Right lobe of liver (tissue), 6 donors: Measurements from ENCODE around the gene ANKAR. TPM values are rescaled to one million over a fixed set of nuclear protein-coding genes. Genes with fewer than 3 reads are reported as not detected.
"Not testable (repeated sequence)": the region's sequence is repeated elsewhere in the genome, so short reads cannot be mapped to it uniquely, and the experiment has no call there.

Source experiments
- ATAC-seq, 4 donors: fragments of 200-7000 bp; cut with Tn5 transposase; one replicate each; pipeline ENCODE4 v1.9.1; 2020; ENCODE audit warnings: mild to moderate bottlenecking in 4 of 4, moderate library complexity in 4 of 4
- DNase-seq, 3 donors: peaks; one replicate each; pipeline ENCODE4 v3.0.0-alpha.2; 2020
- H3K27ac ChIP-seq, 3 donors: fragments of 200-600 bp; one replicate each; pipeline ENCODE4 v1.8.0; 2022
- H3K27me3 ChIP-seq, 2 donors: fragments of 200-600 bp; one replicate each; pipeline ENCODE4 v1.8.0; 2022
- H3K36me3 ChIP-seq, 4 donors: fragments of 200-600 bp; sonication (generic) in 1 of 4; one replicate each; pipeline versions ENCODE4 v1.5.1 to v1.8.0; 2017 to 2022; ENCODE audit warnings: control low read depth in 1 of 4
- H3K4me1 ChIP-seq, 4 donors: fragments of 200-600 bp; sonication (generic) in 1 of 4; one replicate each; pipeline versions ENCODE4 v1.5.1 to v1.8.0; 2017 to 2022; ENCODE audit warnings: control low read depth in 1 of 4
- H3K4me3 ChIP-seq, 3 donors: fragments of 200-600 bp; one replicate each; pipeline ENCODE4 v1.8.0; 2022
- H3K9me3 ChIP-seq, 4 donors: fragments of 200-600 bp; sonication (generic) in 1 of 4; one replicate each; pipeline versions ENCODE4 v1.5.1 to v1.8.0; 2017 to 2022; ENCODE audit warnings: control low read depth in 1 of 4
- CTCF ChIP-seq, 4 donors: fragments of 200-600 bp in 3 of 4; fragments of 450-650 bp in 1 of 4; IDR thresholded peaks; one replicate each; pipeline versions ENCODE4 v1.5.1 to v1.8.0; 2016 to 2022; ENCODE audit warnings: antibody characterized with exemption in 4 of 4, mild to moderate bottlenecking in 2 of 4
- POLR2A ChIP-seq: fragments of 450-650 bp; IDR thresholded peaks from one replicate; pipeline ENCODE4 v1.6.1; 2017; ENCODE audit warnings: antibody characterized with exemption, mild to moderate bottlenecking
- WGBS: methylation state at CpG from one replicate; pipeline ENCODE4 v1.1.6; 2018; ENCODE audit warnings: low coverage, low lambda C conversion rate; ENCODE audit not compliant: insufficient coverage; ENCODE audit errors: missing lambda C conversion rate; 5-methylcytosine and 5-hydroxymethylcytosine counted together
- intact Hi-C, 2 donors: fragments of 100-400 bp; cut with DNase I; formaldehyde crosslinking; loops; one replicate each; pipeline versions ENCODE4 v1.11.2 to v1.14.1; 2022
- total RNA-seq, 6 experiments: library from RNA; depleted of rRNA in 2 of 6; stranded (reverse); fragments of >200 nt in 2 of 6; fragmentation: NEBNext Ultra II Directional in 3 of 6; extraction: Animal tissue kit (Norgen Biotek cat#: 25700) in 3 of 6; gene quantifications; one replicate each; pipeline versions ENCODE4 v1.1.0 to v1.2.4, GENCODE V29; 2016 to 2023
- donor health status: DM: no; HTN: yes; CAD: no.
- donor health status: DM: no; HTN: no; CAD: no.
- donor health status: DM: no; HTN: no; CAD: no.
- donor health status: DM: no; HTN: yes; CAD: no.
- donor health status: DM: no; HTN: yes; CAD: no.

The ANKAR gene
- total RNA-seq, 6 experiments from 2014 or later: 2.9 to 9.2 (median 4.8) TPM

DNA sequence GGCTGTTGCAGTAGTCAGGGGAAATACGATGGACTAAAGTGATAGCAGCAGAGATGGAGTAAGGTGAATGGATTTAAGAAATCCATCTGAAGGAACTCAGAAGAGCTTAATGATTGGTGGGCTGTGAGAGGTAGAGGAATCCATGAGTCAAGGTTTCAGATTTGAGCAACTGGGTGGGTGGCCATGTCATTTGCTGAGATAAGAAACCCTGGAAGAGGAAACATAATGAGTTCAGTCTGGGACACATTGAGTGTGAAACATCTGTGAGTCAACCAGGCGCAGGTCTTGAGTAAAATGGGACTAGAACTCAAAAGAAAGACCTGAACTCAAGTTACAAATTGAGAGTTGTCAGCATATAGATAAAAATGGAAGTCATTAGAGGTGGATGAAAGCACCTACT lies 32.9 kb upstream of the ANKAR start:
- WGBS: 86% methylated on average over 2 of the region's 2 CpGs
- Histone ChIP-seq H3K27me3 (no peaks in the 10 kb centered on the region), H3K9me3 (no peaks in the 10 kb centered on the region), H3K27ac (no peak overlapping the region), H3K4me1 (no peaks in the 10 kb centered on the region), H3K36me3 (no peaks in the 10 kb centered on the region), H3K4me3 (no peak overlapping the region)
- ATAC-seq (no peak), DNase-seq (no peak)
- intact Hi-C loops: no loop called here
- TF ChIP-seq POLR2A: no peak
- TF ChIP-seq CTCF (IDR thresholded peaks at IDR 0.05): no peak

DNA sequence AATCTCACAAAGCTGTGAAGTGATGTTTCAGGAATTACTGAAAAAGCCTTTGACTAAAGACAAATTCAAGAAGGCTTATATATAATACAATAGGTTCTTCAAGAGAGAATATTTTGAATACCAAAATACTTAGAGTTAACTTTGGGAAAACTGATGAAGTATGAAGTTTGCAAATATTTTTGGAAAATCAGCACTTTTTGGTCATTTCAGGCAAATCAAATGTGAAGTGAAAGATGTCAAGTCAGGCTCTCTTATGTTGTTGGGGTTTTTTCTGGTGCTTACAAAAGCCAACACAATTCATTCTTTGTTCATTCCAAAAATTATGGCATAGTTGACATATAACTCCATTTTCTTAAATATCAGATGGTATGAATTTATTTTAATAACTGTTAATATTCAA lies 27.9 kb upstream of the ANKAR start:
- H3K9me3 ChIP-seq: peaks cover 0 to 3% (median 0%) of the 10 kb centered on the region in 4 donors
- no peaks in the 10 kb centered on the region for H3K27me3 ChIP-seq
- ATAC-seq (no peak), DNase-seq (no peak)
- TF ChIP-seq POLR2A (no peak), CTCF (IDR thresholded peaks at IDR 0.05) (no peak)
- H3K4me3 ChIP-seq: no peak overlapping the region
- intact Hi-C loops: no loop called here
- no peaks in the 10 kb centered on the region for H3K36me3 ChIP-seq
- no peaks in the 10 kb centered on the region for H3K4me1 ChIP-seq
- H3K27ac ChIP-seq: no peak overlapping the region

GRCh38 chr2:189648846-189649509 lies 25.5 kb upstream of the ANKAR start:
- H3K4me1 ChIP-seq: no peaks in the 10 kb centered on the region
- no peak overlapping the region for H3K4me3 ChIP-seq
- H3K36me3 ChIP-seq: no peaks in the 10 kb centered on the region
- 60% methylated on average over 1 of the region's 1 CpG for WGBS
- no peaks in the 10 kb centered on the region for H3K27me3 ChIP-seq
- peaks cover 0 to 3% (median 0%) of the 10 kb centered on the region in 4 donors for H3K9me3 ChIP-seq
- intact Hi-C loops: no loop called here
- TF ChIP-seq POLR2A (no peak), CTCF (IDR thresholded peaks at IDR 0.05) (no peak)
- DNase-seq: no peak
- no peak for ATAC-seq
- H3K27ac ChIP-seq: no peak overlapping the region

DNA sequence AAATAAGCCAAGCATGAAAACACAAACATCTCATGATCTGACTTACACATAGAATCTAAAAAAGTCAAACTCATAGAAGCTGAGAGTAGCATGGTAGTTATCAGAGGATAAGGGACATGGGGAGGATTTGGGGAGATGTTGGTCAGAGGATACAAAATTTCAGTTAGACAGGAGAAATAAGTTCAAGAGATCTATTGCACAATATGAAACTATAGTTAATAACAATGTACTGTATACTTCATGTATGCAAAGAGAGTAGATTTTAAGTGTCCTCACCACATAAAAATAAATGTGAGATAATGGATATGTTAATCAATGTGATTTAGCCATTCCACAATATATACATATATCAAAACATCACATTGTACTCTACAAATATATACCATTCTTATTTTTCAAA lies 23.2 kb upstream of the ANKAR start:
- no peak overlapping the region for H3K27ac ChIP-seq
- ATAC-seq (no peak), DNase-seq (no peak)
- intact Hi-C loops: no loop called here
- H3K27me3 ChIP-seq: no peaks in the 10 kb centered on the region
- peaks cover 0 to 3% (median 0%) of the 10 kb centered on the region in 4 donors for H3K9me3 ChIP-seq
- TF ChIP-seq POLR2A: no peak
- no peak for TF ChIP-seq CTCF (IDR thresholded peaks at IDR 0.05)
- no peaks in the 10 kb centered on the region for H3K36me3 ChIP-seq
- no peak overlapping the region for H3K4me3 ChIP-seq
- no peaks in the 10 kb centered on the region for H3K4me1 ChIP-seq

DNA sequence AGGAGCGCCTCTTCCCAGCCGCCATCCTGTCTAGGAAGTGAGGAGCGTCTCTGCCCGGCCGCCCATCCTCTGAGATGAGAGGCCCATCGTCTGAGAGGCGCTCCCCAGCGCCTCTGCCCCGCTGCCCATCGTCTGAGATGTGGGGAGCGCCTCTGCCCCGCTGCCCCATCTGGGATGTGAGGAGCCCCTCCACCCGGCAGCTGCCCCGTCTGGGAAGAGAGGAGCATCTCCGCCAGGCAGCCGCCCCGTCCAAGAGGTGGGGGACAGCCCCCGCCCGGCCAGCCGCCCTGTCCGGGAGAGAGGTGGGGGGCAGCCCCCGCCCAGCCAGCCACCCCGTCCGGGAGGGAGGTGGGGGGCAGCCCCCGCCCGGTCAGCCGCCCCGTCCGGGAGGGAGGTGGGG lies 21.0 kb upstream of the ANKAR start:
- H3K4me3 ChIP-seq, intact Hi-C loops, DNase-seq, H3K27me3 ChIP-seq, ATAC-seq, H3K36me3 ChIP-seq, H3K27ac ChIP-seq, H3K4me1 ChIP-seq, H3K9me3 ChIP-seq: not testable (repeated sequence)
- no CpG with 5 or more reads among the region's 29 CpGs for WGBS
